ENCODE data around the gene NOXRED1. TPM values are rescaled to one million over a fixed set of nuclear protein-coding genes. Genes with fewer than 3 reads are reported as not detected.
"Not testable (repeated sequence)": the region's sequence is repeated elsewhere in the genome, so short reads cannot be mapped to it uniquely, and the experiment has no call there.

Gene NOXRED1
- total and polyA plus RNA-seq, 7 experiments from 2014 or later = 0.32 to 1.1 (median 0.56) TPM; not detected in 2

DNA sequence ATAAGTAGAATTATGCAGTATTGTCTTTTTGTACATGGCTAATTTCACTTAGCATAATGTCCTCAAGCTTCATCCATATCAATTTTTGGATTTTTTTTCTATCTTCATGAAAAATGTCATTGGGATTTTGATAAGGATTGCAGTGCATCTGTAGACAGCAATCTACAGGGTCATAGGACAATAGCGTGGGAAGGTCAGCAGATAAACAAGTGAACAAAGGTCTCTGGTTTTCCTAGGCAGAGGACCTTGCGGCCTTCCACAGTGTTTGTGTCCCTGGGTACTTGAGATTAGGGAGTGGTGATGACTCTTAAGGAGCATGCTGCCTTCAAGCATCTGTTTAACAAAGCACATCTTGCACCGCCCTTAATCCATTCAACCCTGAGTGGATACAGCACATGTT lies 7.2 kb downstream of the NOXRED1 start:
- H3K4me1 Mint-ChIP-seq; intact Hi-C loops (cut with micrococcal nuclease); ATAC-seq; DNase-seq; H3K4me3 ChIP-seq (ENCODE audit: low read length); POLR2A ChIA-PET; H3K4me1 ChIP-seq (ENCODE audit: control insufficient read depth in 2 of 2, insufficient read depth in 2 of 2, low read length in 2 of 2); H3K4me3 Mint-ChIP-seq; H3K27me3 ChIP-seq (ENCODE audit: control insufficient read depth in 2 of 2, insufficient read depth in 2 of 2, low read length in 2 of 2); H3K27me3 Mint-ChIP-seq; H3K27ac Mint-ChIP-seq; H3K27ac ChIP-seq (ENCODE audit: low read depth, low read length); H3K36me3 ChIP-seq (ENCODE audit: control insufficient read depth in 2 of 3, insufficient read depth in 3 of 3, low read length in 3 of 3); CTCF ChIA-PET: not testable (repeated sequence)
- H3K9me3 ChIP-seq (ENCODE audit: control insufficient read depth in 2 of 3, low read length in 3 of 3) = peaks cover 0 to 19% (median 0%) of the 10 kb centered on the region in 3 experiments
- Mint-ChIP-seq H3K36me3 (peaks cover 5 to 16% (median 6%) of the 10 kb centered on the region in 5 donors), H3K9me3 (peaks cover 7 to 41% (median 19%) of the 10 kb centered on the region in 11 donors)

DNA sequence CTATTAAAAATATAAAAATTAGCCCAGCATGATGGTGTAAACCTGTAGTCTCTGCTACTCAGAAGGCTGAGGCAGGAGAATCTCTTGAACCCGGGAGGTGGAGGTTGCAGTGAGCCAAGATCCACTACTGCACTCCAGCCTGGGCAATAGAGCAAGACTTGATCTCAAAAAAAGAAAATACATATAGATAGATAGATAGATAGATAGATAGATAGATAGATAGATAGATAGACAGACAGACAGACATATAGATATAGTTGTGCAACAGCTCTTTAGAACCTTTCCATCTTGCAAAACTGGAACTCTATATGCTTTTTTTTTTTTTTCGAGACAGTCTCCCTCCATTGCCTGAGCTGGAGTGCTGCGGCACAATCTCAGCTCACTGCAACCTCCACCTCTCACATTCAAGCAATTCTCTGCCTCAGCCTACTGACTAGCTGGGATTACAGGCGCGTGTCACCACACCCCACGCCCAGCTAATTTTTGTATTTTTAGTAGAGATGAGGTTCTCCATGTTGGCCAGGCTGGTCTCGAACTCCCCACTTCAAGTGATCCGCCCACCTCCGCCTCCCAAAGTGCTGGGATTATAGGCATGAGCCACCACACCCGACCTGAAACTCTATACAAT lies 7.8 kb downstream of the NOXRED1 start:
- H3K27me3 Mint-ChIP-seq; H3K27me3 ChIP-seq (ENCODE audit: control insufficient read depth in 2 of 2, insufficient read depth in 2 of 2, low read length in 2 of 2); ATAC-seq; H3K27ac Mint-ChIP-seq; H3K4me1 ChIP-seq (ENCODE audit: control insufficient read depth in 2 of 2, insufficient read depth in 2 of 2, low read length in 2 of 2); H3K36me3 ChIP-seq (ENCODE audit: control insufficient read depth in 2 of 3, insufficient read depth in 3 of 3, low read length in 3 of 3); H3K4me1 Mint-ChIP-seq; H3K4me3 Mint-ChIP-seq; H3K4me3 ChIP-seq (ENCODE audit: low read length); DNase-seq; intact Hi-C loops (cut with micrococcal nuclease); H3K27ac ChIP-seq (ENCODE audit: low read depth, low read length); CTCF ChIA-PET; POLR2A ChIA-PET: not testable (repeated sequence)
- peaks cover 0 to 19% (median 0%) of the 10 kb centered on the region in 3 experiments for H3K9me3 ChIP-seq (ENCODE audit: control insufficient read depth in 2 of 3, low read length in 3 of 3)
- Mint-ChIP-seq H3K9me3 (peaks cover 7 to 36% (median 18%) of the 10 kb centered on the region in 11 donors), H3K36me3 (peaks cover 4 to 12% (median 5%) of the 10 kb centered on the region in 5 donors)

DNA sequence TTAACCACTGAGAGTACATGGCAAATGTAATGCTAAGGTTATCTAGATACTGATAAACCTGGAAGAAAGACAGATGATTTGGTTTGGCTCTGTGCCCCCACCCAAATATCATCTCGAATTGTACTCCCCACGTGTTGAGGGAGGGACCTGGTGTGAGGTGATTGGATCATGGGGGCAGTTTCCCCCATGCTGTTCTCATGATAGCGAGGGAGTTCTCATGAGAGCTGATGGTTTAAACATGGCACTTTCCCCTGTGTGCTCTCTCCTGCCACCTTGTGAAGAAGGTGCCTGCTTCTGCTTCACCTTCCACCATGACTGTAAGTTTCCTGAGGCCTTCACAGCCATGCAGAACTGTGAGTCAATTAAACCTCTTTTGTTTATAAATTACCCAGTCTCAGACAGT lies 14.2 kb downstream of the NOXRED1 start:
- H3K9me3 Mint-ChIP-seq = no peaks in the 10 kb centered on the region
- DNase-seq = no peak
- Histone ChIP-seq H3K4me3 (ENCODE audit: low read length) (no peak overlapping the region), H3K9me3 (ENCODE audit: control insufficient read depth in 2 of 3, low read length in 3 of 3) (no peaks in the 10 kb centered on the region), H3K27me3 (ENCODE audit: control insufficient read depth in 2 of 2, insufficient read depth in 2 of 2, low read length in 2 of 2) (no peaks in the 10 kb centered on the region), H3K27ac (ENCODE audit: low read depth, low read length) (no peak overlapping the region), H3K4me1 (ENCODE audit: control insufficient read depth in 2 of 2, insufficient read depth in 2 of 2, low read length in 2 of 2) (no peaks in the 10 kb centered on the region), H3K36me3 (ENCODE audit: control insufficient read depth in 2 of 3, insufficient read depth in 3 of 3, low read length in 3 of 3) (no peaks in the 10 kb centered on the region)
- no peaks in the 10 kb centered on the region for H3K27me3 Mint-ChIP-seq
- intact Hi-C loops (cut with micrococcal nuclease) = no loop called here
- CTCF ChIA-PET = no interaction called here
- POLR2A ChIA-PET = no interaction called here
- H3K4me3 Mint-ChIP-seq = no peak overlapping the region
- H3K36me3 Mint-ChIP-seq = peaks cover 0 to 5% (median 0%) of the 10 kb centered on the region in 5 donors
- peak overlapping the region in 1 of 9 donors; percentile 21 for H3K27ac Mint-ChIP-seq
- peaks cover 11 to 25% (median 18%) of the 10 kb centered on the region in 7 donors for H3K4me1 Mint-ChIP-seq
- no peak for ATAC-seq

DNA sequence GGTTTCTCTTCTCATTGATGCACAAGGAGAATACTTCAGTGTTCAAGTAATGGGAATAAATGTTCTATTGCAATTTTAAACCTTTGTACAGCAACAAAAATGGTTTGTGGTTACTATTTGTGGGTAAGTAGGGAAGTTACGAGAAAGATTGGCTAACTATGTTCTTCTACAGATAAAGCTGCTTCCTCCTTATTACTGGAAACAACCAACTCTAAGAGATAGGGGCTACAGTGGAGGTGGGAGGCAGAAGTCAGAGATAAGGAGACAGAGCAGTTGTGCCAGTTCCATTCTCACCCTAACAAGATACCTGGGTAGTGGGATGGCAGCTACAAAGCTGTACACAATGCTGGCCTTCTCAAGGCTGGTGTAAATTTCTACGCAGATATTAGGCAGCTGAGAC lies 16.2 kb downstream of the NOXRED1 start:
- DNase-seq (no peak), ATAC-seq (peak; percentile 73)
- CTCF ChIA-PET = no interaction called here
- no peaks in the 10 kb centered on the region for H3K27me3 ChIP-seq (ENCODE audit: control insufficient read depth in 2 of 2, insufficient read depth in 2 of 2, low read length in 2 of 2)
- no peak overlapping the region for H3K27ac ChIP-seq (ENCODE audit: low read depth, low read length)
- H3K9me3 ChIP-seq (ENCODE audit: control insufficient read depth in 2 of 3, low read length in 3 of 3) = no peaks in the 10 kb centered on the region
- H3K27ac Mint-ChIP-seq = peak overlapping the region in 4 of 9 donors; percentile 18 to 57 (median 40)
- no peaks in the 10 kb centered on the region for H3K9me3 Mint-ChIP-seq
- intact Hi-C loops (cut with micrococcal nuclease) = no loop called here
- POLR2A ChIA-PET = interaction anchor here (0.6 kb wide), 1 partner anchor 50 kb away, joined by 3 read pairs; no protein-coding TSS in a partner anchor
- peak overlapping the region in 7 of 10 donors; percentile 2 to 53 (median 26) for H3K4me3 Mint-ChIP-seq
- no peaks in the 10 kb centered on the region for H3K27me3 Mint-ChIP-seq
- H3K36me3 ChIP-seq (ENCODE audit: control insufficient read depth in 2 of 3, insufficient read depth in 3 of 3, low read length in 3 of 3) = no peaks in the 10 kb centered on the region
- peaks cover 11 to 25% (median 18%) of the 10 kb centered on the region in 7 donors for H3K4me1 Mint-ChIP-seq
- no peaks in the 10 kb centered on the region for H3K4me1 ChIP-seq (ENCODE audit: control insufficient read depth in 2 of 2, insufficient read depth in 2 of 2, low read length in 2 of 2)
- H3K4me3 ChIP-seq (ENCODE audit: low read length) = no peak overlapping the region
- H3K36me3 Mint-ChIP-seq = peaks cover 0 to 6% (median 0%) of the 10 kb centered on the region in 5 donors

DNA sequence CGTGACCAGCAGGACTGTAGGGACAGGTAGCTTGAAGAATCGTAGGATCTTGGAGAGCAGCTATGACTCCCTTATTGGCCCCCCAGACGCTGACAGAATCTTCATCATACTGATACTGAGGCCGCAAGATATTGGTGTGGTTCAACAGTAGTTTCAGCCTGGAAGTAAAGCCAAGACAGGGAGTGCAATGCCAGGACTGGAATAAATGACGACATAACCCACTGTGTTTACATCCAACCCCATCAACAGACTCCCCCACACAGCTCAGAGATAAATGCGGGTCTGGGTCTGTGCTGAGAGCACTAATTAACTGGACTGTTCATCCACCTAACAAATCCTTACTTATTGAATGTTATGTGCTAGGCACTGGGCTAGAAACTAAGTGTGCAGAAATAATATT lies 16.6 kb downstream of the NOXRED1 start:
- no peaks in the 10 kb centered on the region for H3K27me3 ChIP-seq (ENCODE audit: control insufficient read depth in 2 of 2, insufficient read depth in 2 of 2, low read length in 2 of 2)
- H3K9me3 ChIP-seq (ENCODE audit: control insufficient read depth in 2 of 3, low read length in 3 of 3) = no peaks in the 10 kb centered on the region
- Mint-ChIP-seq H3K27me3 (no peaks in the 10 kb centered on the region), H3K4me1 (peaks cover 11 to 25% (median 18%) of the 10 kb centered on the region in 7 donors), H3K9me3 (no peaks in the 10 kb centered on the region), H3K4me3 (peak overlapping the region in 5 of 10 donors; percentile 1 to 53 (median 30)), H3K27ac (peak overlapping the region in 4 of 9 donors; percentile 26 to 57 (median 42)), H3K36me3 (peaks cover 0 to 6% (median 0%) of the 10 kb centered on the region in 5 donors)
- CTCF ChIA-PET = no interaction called here
- no peak for DNase-seq
- intact Hi-C loops (cut with micrococcal nuclease) = no loop called here
- no peak overlapping the region for H3K27ac ChIP-seq (ENCODE audit: low read depth, low read length)
- H3K4me3 ChIP-seq (ENCODE audit: low read length) = no peak overlapping the region
- no peaks in the 10 kb centered on the region for H3K36me3 ChIP-seq (ENCODE audit: control insufficient read depth in 2 of 3, insufficient read depth in 3 of 3, low read length in 3 of 3)
- ATAC-seq = peak; percentile 45
- H3K4me1 ChIP-seq (ENCODE audit: control insufficient read depth in 2 of 2, insufficient read depth in 2 of 2, low read length in 2 of 2) = no peaks in the 10 kb centered on the region
- POLR2A ChIA-PET = interaction anchor here (0.6 kb wide), 1 partner anchor 50 kb away, joined by 3 read pairs; no protein-coding TSS in a partner anchor

DNA sequence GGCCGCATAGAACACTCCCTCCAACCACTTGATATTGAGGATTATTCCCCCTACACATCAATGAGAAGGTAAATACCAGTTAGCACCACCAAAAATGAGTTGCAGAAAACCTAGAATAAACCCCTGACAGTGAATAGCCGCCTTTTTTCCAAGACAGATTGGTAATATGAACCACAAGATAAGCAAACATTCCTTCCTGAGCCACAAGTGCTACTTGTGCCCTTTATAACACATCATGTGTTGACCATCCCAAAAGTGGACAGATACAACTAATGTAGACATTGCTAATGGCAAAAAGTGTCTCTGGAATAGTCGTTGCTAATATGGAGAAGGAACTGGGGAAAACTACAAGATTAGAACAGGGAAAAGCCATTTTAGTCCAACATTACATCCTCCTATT lies 17.2 kb downstream of the NOXRED1 start:
- Mint-ChIP-seq H3K36me3 (peaks cover 0 to 6% (median 0%) of the 10 kb centered on the region in 5 donors), H3K27ac (no peak overlapping the region), H3K27me3 (no peaks in the 10 kb centered on the region), H3K9me3 (no peaks in the 10 kb centered on the region), H3K4me3 (no peak overlapping the region), H3K4me1 (peaks cover 11 to 25% (median 18%) of the 10 kb centered on the region in 7 donors)
- Histone ChIP-seq H3K27ac (ENCODE audit: low read depth, low read length) (no peak overlapping the region), H3K4me1 (ENCODE audit: control insufficient read depth in 2 of 2, insufficient read depth in 2 of 2, low read length in 2 of 2) (no peaks in the 10 kb centered on the region), H3K27me3 (ENCODE audit: control insufficient read depth in 2 of 2, insufficient read depth in 2 of 2, low read length in 2 of 2) (no peaks in the 10 kb centered on the region), H3K4me3 (ENCODE audit: low read length) (no peak overlapping the region), H3K9me3 (ENCODE audit: control insufficient read depth in 2 of 3, low read length in 3 of 3) (no peaks in the 10 kb centered on the region), H3K36me3 (ENCODE audit: control insufficient read depth in 2 of 3, insufficient read depth in 3 of 3, low read length in 3 of 3) (no peaks in the 10 kb centered on the region)
- POLR2A ChIA-PET = no interaction called here
- ATAC-seq (no peak), DNase-seq (no peak)
- CTCF ChIA-PET = no interaction called here
- intact Hi-C loops (cut with micrococcal nuclease) = no loop called here

DNA sequence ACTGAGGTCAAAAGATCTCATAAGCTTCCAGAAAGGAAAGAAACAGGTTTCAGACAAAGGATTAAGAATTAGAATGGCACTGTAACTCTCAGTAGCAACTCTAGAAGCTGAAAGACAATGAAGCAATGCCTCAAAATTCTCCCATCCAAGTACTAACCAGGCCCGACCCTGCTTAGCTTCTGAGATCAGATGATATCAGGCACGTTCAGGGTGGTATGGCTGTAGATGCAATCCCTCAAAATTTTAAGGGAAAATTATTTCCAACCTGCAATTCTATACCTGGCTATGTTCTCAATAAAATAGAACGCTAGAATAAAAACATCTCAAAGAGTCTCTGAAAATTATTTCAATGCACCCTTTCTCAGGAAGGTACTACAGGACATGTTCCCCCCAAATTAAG lies 19.6 kb downstream of the NOXRED1 start:
- Mint-ChIP-seq H3K9me3 (peaks cover 0 to 2% (median 0%) of the 10 kb centered on the region in 11 donors), H3K27ac (no peak overlapping the region), H3K27me3 (peaks cover 0 to 2% (median 0%) of the 10 kb centered on the region in 5 donors), H3K4me3 (no peak overlapping the region), H3K36me3 (peaks cover 0 to 13% (median 0%) of the 10 kb centered on the region in 5 donors), H3K4me1 (peaks cover 12 to 21% (median 18%) of the 10 kb centered on the region in 7 donors)
- no peaks in the 10 kb centered on the region for H3K9me3 ChIP-seq (ENCODE audit: control insufficient read depth in 2 of 3, low read length in 3 of 3)
- ATAC-seq (no peak), DNase-seq (no peak)
- no peaks in the 10 kb centered on the region for H3K4me1 ChIP-seq (ENCODE audit: control insufficient read depth in 2 of 2, insufficient read depth in 2 of 2, low read length in 2 of 2)
- H3K36me3 ChIP-seq (ENCODE audit: control insufficient read depth in 2 of 3, insufficient read depth in 3 of 3, low read length in 3 of 3) = no peaks in the 10 kb centered on the region
- intact Hi-C loops (cut with micrococcal nuclease) = no loop called here
- H3K27me3 ChIP-seq (ENCODE audit: control insufficient read depth in 2 of 2, insufficient read depth in 2 of 2, low read length in 2 of 2) = no peaks in the 10 kb centered on the region
- no peak overlapping the region for H3K27ac ChIP-seq (ENCODE audit: low read depth, low read length)
- no peak overlapping the region for H3K4me3 ChIP-seq (ENCODE audit: low read length)
- ChIA-PET POLR2A (no interaction called here), CTCF (no interaction called here)

Measured in naive thymus-derived CD4-positive, alpha-beta T cell (primary cell).